HCT116 (cell line): ENCODE measurements around the gene HMCN2.

Experiments used
- CEBPB ChIP-seq: IDR thresholded peaks from 2 replicates; pipeline ENCODE4 v1.6.1; 2012; ENCODE audit warnings: low read depth
- ELF1 ChIP-seq: IDR thresholded peaks from 2 replicates; pipeline ENCODE4 v1.6.1; 2012; ENCODE audit warnings: low read depth, borderline replicate concordance
- EZH2 ChIP-seq: fragments of 200-600 bp; sonication (generic); IDR thresholded peaks from 2 replicates; pipeline ENCODE4 v1.6.1; 2017; ENCODE audit warnings: antibody characterized with exemption, mixed run types
- EZH2phosphoT487 ChIP-seq: fragments of 200-600 bp; IDR thresholded peaks from 2 replicates; pipeline ENCODE4 v1.6.1; 2018; ENCODE audit warnings: antibody characterized with exemption, borderline replicate concordance
- JUND ChIP-seq: IDR thresholded peaks from 2 replicates; pipeline ENCODE4 v1.6.1; 2012
- POLR2A ChIP-seq: IDR thresholded peaks from 2 replicates; pipeline ENCODE4 v1.7.0; 2011; ENCODE audit warnings: borderline replicate concordance; ENCODE audit not compliant: insufficient read depth, insufficient read length; ENCODE audit errors: extremely low read depth
- POLR2AphosphoS5 ChIP-seq: IDR thresholded peaks from 2 replicates; pipeline ENCODE4 v1.6.1; 2011; ENCODE audit warnings: mild to moderate bottlenecking, low read depth, low read length, moderate library complexity
- RAD21 ChIP-seq: IDR thresholded peaks from 2 replicates; pipeline ENCODE4 v1.6.1; 2012; ENCODE audit warnings: low read depth, mild to moderate bottlenecking
- SIN3A ChIP-seq: IDR thresholded peaks from 2 replicates; pipeline ENCODE4 v1.6.1; 2012; ENCODE audit warnings: low read depth
- SP1 ChIP-seq: IDR thresholded peaks from 2 replicates; pipeline ENCODE4 v1.6.1; 2012; ENCODE audit warnings: low read depth
- YY1 ChIP-seq: IDR thresholded peaks from 2 replicates; pipeline ENCODE4 v1.6.1; 2011; ENCODE audit warnings: low read length, low read depth, moderate library complexity, mild to moderate bottlenecking; ENCODE audit not compliant: insufficient replicate concordance; ENCODE audit errors: extremely low read depth
- TF ChIP-seq, protein P1 (sequence below), 3 experiments: fragments of 200-600 bp in 1 of 3; sonication (generic) in 1 of 3; IDR thresholded peaks in 2 of 3; conservative IDR thresholded peaks in 1 of 3; 2 replicates each; pipeline ENCODE4 v1.5.1; 2012 to 2017; ENCODE audit warnings: low read depth in 2 of 3, low read length in 2 of 3, antibody characterized with exemption in 1 of 3, borderline replicate concordance in 1 of 3, control low read depth in 1 of 3, mild to moderate bottlenecking in 1 of 3, mixed read lengths in 1 of 3, mixed run types in 1 of 3, moderate library complexity in 1 of 3; ENCODE audit not compliant: insufficient read depth in 1 of 3
- TF ChIP-seq, protein P2 (sequence below): IDR thresholded peaks from 2 replicates; pipeline ENCODE4 v1.6.1; 2012

DNA sequence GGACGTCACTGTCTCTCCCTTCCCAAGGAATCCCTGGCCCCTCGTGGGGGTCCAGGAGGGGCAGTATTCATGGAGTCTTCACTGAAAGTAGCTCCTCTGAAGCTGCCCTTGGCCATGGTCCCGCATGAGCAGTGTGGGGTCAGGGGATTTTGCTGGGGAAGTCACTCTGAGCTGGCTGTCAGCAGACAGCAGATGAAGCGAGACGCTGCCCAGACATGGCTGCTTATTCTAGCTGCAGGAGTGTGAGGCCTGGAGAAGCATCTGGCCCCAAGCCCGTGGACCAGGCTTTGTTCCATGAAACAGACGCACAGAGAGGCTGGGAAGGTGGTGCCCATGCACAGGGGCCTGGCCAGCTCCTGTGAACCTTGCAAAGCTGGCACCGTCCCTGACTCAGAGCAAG lies 157.7 kb downstream of the HMCN2 start:
- TF ChIP-seq, protein P1, sequence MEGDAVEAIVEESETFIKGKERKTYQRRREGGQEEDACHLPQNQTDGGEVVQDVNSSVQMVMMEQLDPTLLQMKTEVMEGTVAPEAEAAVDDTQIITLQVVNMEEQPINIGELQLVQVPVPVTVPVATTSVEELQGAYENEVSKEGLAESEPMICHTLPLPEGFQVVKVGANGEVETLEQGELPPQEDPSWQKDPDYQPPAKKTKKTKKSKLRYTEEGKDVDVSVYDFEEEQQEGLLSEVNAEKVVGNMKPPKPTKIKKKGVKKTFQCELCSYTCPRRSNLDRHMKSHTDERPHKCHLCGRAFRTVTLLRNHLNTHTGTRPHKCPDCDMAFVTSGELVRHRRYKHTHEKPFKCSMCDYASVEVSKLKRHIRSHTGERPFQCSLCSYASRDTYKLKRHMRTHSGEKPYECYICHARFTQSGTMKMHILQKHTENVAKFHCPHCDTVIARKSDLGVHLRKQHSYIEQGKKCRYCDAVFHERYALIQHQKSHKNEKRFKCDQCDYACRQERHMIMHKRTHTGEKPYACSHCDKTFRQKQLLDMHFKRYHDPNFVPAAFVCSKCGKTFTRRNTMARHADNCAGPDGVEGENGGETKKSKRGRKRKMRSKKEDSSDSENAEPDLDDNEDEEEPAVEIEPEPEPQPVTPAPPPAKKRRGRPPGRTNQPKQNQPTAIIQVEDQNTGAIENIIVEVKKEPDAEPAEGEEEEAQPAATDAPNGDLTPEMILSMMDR (IDR thresholded peaks at IDR 0.05 in 2 of 3, conservative IDR thresholded peaks at IDR 0.05 in 1 of 3; ENCODE audit: borderline replicate concordance in 1 of 3, insufficient read depth in 1 of 3, low read depth in 2 of 3, low read length in 2 of 3) = no peak
- TF ChIP-seq, protein P2, sequence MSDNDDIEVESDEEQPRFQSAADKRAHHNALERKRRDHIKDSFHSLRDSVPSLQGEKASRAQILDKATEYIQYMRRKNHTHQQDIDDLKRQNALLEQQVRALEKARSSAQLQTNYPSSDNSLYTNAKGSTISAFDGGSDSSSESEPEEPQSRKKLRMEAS = no peak
- TF ChIP-seq SP1 (no peak), CEBPB (no peak), POLR2A (no peak), EZH2phosphoT487 (no peak), POLR2AphosphoS5 (no peak), RAD21 (no peak), EZH2 (no peak), SIN3A (no peak), YY1 (no peak), JUND (no peak), ELF1 (no peak)
